Activated gamma-delta T cell (primary cell): ENCODE measurements around the gene CPEB3.
"Not testable (repeated sequence)": the region's sequence is repeated elsewhere in the genome, so short reads cannot be mapped to it uniquely, and the experiment has no call there.

Experiments used
- DNase-seq: peaks from one replicate; lab custom pipeline; 2025; lab: John Stamatoyannopoulos, UW

The CPEB3 gene

GRCh38 chr10:92267343-92267742 is 23.5 kb downstream of the CPEB3 start:
- DNase-seq: no peak

GRCh38 chr10:92265687-92266258 is 25.1 kb downstream of the CPEB3 start:
- DNase-seq: no peak

- no peak for DNase-seq
Observed at GRCh38 chr10:92264249-92264648, 26.6 kb downstream of the CPEB3 start.

GRCh38 chr10:92263396-92263795 is 27.5 kb downstream of the CPEB3 start:
- no peak for DNase-seq

- DNase-seq: no peak
Observed at GRCh38 chr10:92248566-92248965, 42.3 kb downstream of the CPEB3 start.

- no peak for DNase-seq
Observed at GRCh38 chr10:92244796-92245195, 46.1 kb downstream of the CPEB3 start.

GRCh38 chr10:92242910-92243671 is 47.8 kb downstream of the CPEB3 start:
- no peak for DNase-seq

GRCh38 chr10:92242380-92242779 is 48.5 kb downstream of the CPEB3 start:
- DNase-seq: no peak

GRCh38 chr10:92241501-92241900 is 49.4 kb downstream of the CPEB3 start:
- DNase-seq: no peak

GRCh38 chr10:92241158-92241500 is 49.7 kb downstream of the CPEB3 start:
- no peak for DNase-seq

GRCh38 chr10:92240289-92241157 is 50.4 kb downstream of the CPEB3 start:
- DNase-seq: no peak

GRCh38 chr10:92239600-92240288 is 51.1 kb downstream of the CPEB3 start:
- peak; percentile 24 for DNase-seq

- no peak for DNase-seq
Observed at GRCh38 chr10:92239151-92239599, 51.7 kb downstream of the CPEB3 start.

GRCh38 chr10:92238586-92239098 is 52.2 kb downstream of the CPEB3 start:
- DNase-seq: no peak

GRCh38 chr10:92238054-92238585 is 52.8 kb downstream of the CPEB3 start:
- no peak for DNase-seq

- no peak for DNase-seq
Observed at GRCh38 chr10:92231196-92231595, 59.7 kb downstream of the CPEB3 start.

GRCh38 chr10:92222603-92223262 is 68.1 kb downstream of the CPEB3 start:
- no peak for DNase-seq

GRCh38 chr10:92219559-92219958 is 71.3 kb downstream of the CPEB3 start:
- DNase-seq: no peak

GRCh38 chr10:92218569-92218968 is 72.3 kb downstream of the CPEB3 start:
- no peak for DNase-seq

- DNase-seq: not testable (repeated sequence)
Observed at GRCh38 chr10:92216608-92217007, 74.3 kb downstream of the CPEB3 start.

GRCh38 chr10:92215222-92215621 is 75.7 kb downstream of the CPEB3 start:
- not testable (repeated sequence) for DNase-seq
